Uterus (tissue), 4 donors: ENCODE measurements around the gene ADAP1. TPM values are rescaled to one million over a fixed set of nuclear protein-coding genes. Genes with fewer than 3 reads are reported as not detected.

Source experiments
- DNase-seq, 2 donors: peaks; one replicate each; pipeline ENCODE4 v3.0.0-alpha.2; 2019 to 2020
- H3K27ac ChIP-seq, 2 donors: fragments of 200-600 bp; sonication (generic); 1 replicate in 1 of 2; 2 replicates in 1 of 2; pipeline ENCODE4 v1.5.1; 2016 to 2018
- H3K27me3 ChIP-seq, 2 donors: fragments of 200-600 bp; sonication (generic); one replicate each; pipeline ENCODE4 v1.5.1; 2018 to 2019; ENCODE audit warnings: control low read depth in 1 of 2
- H3K36me3 ChIP-seq, 2 donors: fragments of 200-600 bp; sonication (generic); one replicate each; pipeline ENCODE4 v1.5.1; 2019; ENCODE audit warnings: control low read depth in 1 of 2
- H3K4me1 ChIP-seq, 2 donors: fragments of 200-600 bp; sonication (generic); one replicate each; pipeline ENCODE4 v1.5.1; 2018 to 2019; ENCODE audit warnings: control low read depth in 1 of 2
- H3K4me3 ChIP-seq, 2 donors: fragments of 200-600 bp; sonication (generic); 1 replicate in 1 of 2; 2 replicates in 1 of 2; pipeline ENCODE4 v1.5.1; 2018 to 2019; ENCODE audit warnings: mild to moderate bottlenecking in 1 of 2
- H3K9me3 ChIP-seq, 2 donors: fragments of 200-600 bp; sonication (generic); one replicate each; pipeline ENCODE4 v1.5.1; 2019; ENCODE audit warnings: control low read depth in 1 of 2
- CTCF ChIP-seq, 4 experiments: fragments of 200-600 bp in 2 of 4; fragments of 450-650 bp in 2 of 4; sonication (generic) in 2 of 4; IDR thresholded peaks; one replicate each; pipeline ENCODE4 v1.5.1; 2016 to 2019; ENCODE audit warnings: antibody characterized with exemption in 4 of 4, mild to moderate bottlenecking in 2 of 4, moderate library complexity in 1 of 4
- POLR2A ChIP-seq, 2 donors: fragments of 450-650 bp; IDR thresholded peaks; one replicate each; pipeline ENCODE4 v1.6.1; 2016; ENCODE audit warnings: antibody characterized with exemption in 2 of 2, mild to moderate bottlenecking in 1 of 2, moderate library complexity in 1 of 2
- intact Hi-C: fragments of 100-400 bp; cut with DNase I; formaldehyde crosslinking; loops from one replicate; pipeline ENCODE4 v1.15.1; 2023; ENCODE audit warnings: low total_unique reads
- total RNA-seq, 4 donors: library from RNA; depleted of rRNA in 3 of 4; stranded (reverse); fragments of >200 nt in 3 of 4; gene quantifications; one replicate each; pipeline versions ENCODE4 v1.1.0 to v1.2.4, GENCODE V29; 2014 to 2023
- donor health status: DM: yes; HTN: yes; CAD: no.

Gene ADAP1
- total RNA-seq, 4 donors from 2014 or later = 3.2 to 17.4 (median 10.9) TPM

GRCh38 chr7:997404-998395 is 43.2 kb upstream of the ADAP1 start:
- intact Hi-C loops = no loop called here
- no peaks in the 10 kb centered on the region for H3K9me3 ChIP-seq
- H3K27ac ChIP-seq = no peak overlapping the region
- H3K4me3 ChIP-seq = no peak overlapping the region
- no peaks in the 10 kb centered on the region for H3K36me3 ChIP-seq
- no peak for DNase-seq
- H3K4me1 ChIP-seq = no peaks in the 10 kb centered on the region
- no peaks in the 10 kb centered on the region for H3K27me3 ChIP-seq
- TF ChIP-seq POLR2A (IDR thresholded peaks at IDR 0.05) (no peak), CTCF (IDR thresholded peaks at IDR 0.05) (no peak)

GRCh38 chr7:996079-996872 is 41.8 kb upstream of the ADAP1 start:
- Histone ChIP-seq H3K9me3 (no peaks in the 10 kb centered on the region), H3K4me1 (no peaks in the 10 kb centered on the region), H3K36me3 (no peaks in the 10 kb centered on the region), H3K27me3 (no peaks in the 10 kb centered on the region), H3K4me3 (no peak overlapping the region), H3K27ac (no peak overlapping the region)
- intact Hi-C loops = no loop called here
- TF ChIP-seq POLR2A (IDR thresholded peaks at IDR 0.05) = no peak
- no peak for TF ChIP-seq CTCF (IDR thresholded peaks at IDR 0.05)
- DNase-seq = no peak

DNA sequence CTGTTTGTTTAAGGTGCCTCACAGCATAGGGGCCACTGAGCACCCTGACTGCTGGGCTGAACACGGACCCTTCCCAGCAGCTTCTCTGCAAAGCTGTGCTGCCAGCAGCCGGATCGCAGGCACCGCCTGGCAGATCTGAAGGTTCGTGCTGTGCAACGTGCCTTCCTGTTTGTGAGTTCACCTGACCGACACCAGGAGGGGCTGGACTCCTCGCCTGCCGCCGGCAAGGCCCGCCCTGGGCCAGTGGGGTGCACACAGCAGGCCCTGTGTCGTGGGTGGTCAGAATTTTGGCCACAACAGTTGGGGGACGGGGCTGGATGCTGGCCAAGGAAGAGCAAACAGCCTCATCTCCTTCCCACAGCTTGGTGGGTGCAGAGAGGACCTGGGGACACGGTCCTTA is 41.1 kb upstream of the ADAP1 start:
- no peak for TF ChIP-seq CTCF (IDR thresholded peaks at IDR 0.05)
- no peak for TF ChIP-seq POLR2A (IDR thresholded peaks at IDR 0.05)
- H3K4me1 ChIP-seq = no peaks in the 10 kb centered on the region
- H3K9me3 ChIP-seq = no peaks in the 10 kb centered on the region
- no peaks in the 10 kb centered on the region for H3K27me3 ChIP-seq
- intact Hi-C loops = no loop called here
- H3K4me3 ChIP-seq = no peak overlapping the region
- no peaks in the 10 kb centered on the region for H3K36me3 ChIP-seq
- no peak for DNase-seq
- no peak overlapping the region for H3K27ac ChIP-seq

- DNase-seq = no peak
- intact Hi-C loops = loop anchor here (5.0 kb wide), 1 partner anchor 143 kb away; a partner anchor contains a TSS
- Histone ChIP-seq H3K4me1 (no peaks in the 10 kb centered on the region), H3K4me3 (no peak overlapping the region), H3K27ac (no peak overlapping the region), H3K9me3 (no peaks in the 10 kb centered on the region), H3K27me3 (no peaks in the 10 kb centered on the region), H3K36me3 (no peaks in the 10 kb centered on the region)
- TF ChIP-seq POLR2A (IDR thresholded peaks at IDR 0.05) (no peak), CTCF (IDR thresholded peaks at IDR 0.05) (no peak)
Observed at GRCh38 chr7:994592-995308, 40.3 kb upstream of the ADAP1 start.
